ENCODE data around the gene RAI1.

Gene RAI1

DNA sequence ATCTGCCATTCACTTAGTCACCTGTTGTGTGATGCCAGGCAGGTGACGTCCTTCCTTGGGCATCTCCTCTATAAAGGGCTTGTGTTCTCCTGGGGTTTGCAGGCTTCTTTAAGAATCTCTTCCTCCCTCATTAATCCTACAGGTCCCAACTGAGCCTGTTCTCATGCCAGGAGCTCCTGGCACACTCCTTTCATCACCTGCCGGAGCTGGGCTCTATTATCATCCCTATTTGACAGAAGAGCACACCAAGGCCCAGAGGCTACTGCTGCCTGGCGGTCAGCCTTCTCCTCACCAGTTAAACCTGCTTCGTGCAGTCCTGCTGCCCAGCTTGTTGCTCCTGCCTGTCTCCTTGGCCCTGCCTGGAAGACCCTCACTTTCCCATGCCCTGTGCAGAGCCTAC, 51.2 kb downstream of the RAI1 start:
- in situ Hi-C loops (cut with MboI; ENCODE audit: low sequenced_read_pairs, unreplicated experiment) = no loop called here
- TF ChIP-seq, protein P1, sequence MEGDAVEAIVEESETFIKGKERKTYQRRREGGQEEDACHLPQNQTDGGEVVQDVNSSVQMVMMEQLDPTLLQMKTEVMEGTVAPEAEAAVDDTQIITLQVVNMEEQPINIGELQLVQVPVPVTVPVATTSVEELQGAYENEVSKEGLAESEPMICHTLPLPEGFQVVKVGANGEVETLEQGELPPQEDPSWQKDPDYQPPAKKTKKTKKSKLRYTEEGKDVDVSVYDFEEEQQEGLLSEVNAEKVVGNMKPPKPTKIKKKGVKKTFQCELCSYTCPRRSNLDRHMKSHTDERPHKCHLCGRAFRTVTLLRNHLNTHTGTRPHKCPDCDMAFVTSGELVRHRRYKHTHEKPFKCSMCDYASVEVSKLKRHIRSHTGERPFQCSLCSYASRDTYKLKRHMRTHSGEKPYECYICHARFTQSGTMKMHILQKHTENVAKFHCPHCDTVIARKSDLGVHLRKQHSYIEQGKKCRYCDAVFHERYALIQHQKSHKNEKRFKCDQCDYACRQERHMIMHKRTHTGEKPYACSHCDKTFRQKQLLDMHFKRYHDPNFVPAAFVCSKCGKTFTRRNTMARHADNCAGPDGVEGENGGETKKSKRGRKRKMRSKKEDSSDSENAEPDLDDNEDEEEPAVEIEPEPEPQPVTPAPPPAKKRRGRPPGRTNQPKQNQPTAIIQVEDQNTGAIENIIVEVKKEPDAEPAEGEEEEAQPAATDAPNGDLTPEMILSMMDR (IDR thresholded peaks at IDR 0.05; ENCODE audit: borderline replicate concordance, control extremely low read depth, extremely low read depth, insufficient read depth, missing control alignments) = no peak
- no peak for DNase-seq (ENCODE audit: low spot score)

DNA sequence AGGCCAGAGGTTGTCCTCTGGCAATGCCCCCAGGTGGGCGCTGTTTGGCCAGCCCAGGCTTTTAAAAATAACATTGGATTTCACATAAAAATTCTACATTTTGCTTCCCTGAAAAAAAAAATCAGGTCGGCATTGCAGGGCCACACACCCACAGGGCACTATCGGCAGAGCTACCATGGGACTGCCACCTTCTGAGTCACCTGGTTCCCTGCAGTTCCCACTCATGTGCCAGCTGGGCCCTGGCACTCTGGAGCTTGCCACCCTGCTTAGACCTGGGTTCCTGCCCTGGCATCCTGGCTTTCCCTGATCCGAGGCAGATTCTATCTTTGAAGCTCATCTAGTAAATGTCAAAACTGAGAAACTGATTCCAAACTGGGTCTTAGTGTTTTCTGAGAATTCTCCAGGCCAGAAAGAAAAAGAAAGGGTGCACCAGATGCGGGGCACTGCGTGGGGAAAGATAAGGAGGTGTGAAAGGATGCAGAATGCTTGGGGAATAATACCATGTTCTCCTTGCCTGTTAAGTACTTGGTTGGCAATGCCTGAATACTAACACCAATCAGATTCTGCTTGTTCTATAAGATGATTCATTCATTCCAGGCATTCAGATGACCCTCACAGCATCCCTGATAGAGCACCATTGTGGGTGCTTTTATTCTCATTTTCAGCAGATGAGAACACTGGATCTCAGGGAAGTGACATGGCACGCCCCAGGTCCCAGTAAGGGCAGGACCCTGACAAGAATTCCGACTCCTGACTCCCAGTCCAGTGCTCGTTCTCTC, 51.8 kb downstream of the RAI1 start:
- TF ChIP-seq, protein P1 (IDR thresholded peaks at IDR 0.05; ENCODE audit: borderline replicate concordance, control extremely low read depth, extremely low read depth, insufficient read depth, missing control alignments) = no peak
- DNase-seq (ENCODE audit: low spot score) = no peak
- in situ Hi-C loops (cut with MboI; ENCODE audit: low sequenced_read_pairs, unreplicated experiment) = no loop called here

DNA sequence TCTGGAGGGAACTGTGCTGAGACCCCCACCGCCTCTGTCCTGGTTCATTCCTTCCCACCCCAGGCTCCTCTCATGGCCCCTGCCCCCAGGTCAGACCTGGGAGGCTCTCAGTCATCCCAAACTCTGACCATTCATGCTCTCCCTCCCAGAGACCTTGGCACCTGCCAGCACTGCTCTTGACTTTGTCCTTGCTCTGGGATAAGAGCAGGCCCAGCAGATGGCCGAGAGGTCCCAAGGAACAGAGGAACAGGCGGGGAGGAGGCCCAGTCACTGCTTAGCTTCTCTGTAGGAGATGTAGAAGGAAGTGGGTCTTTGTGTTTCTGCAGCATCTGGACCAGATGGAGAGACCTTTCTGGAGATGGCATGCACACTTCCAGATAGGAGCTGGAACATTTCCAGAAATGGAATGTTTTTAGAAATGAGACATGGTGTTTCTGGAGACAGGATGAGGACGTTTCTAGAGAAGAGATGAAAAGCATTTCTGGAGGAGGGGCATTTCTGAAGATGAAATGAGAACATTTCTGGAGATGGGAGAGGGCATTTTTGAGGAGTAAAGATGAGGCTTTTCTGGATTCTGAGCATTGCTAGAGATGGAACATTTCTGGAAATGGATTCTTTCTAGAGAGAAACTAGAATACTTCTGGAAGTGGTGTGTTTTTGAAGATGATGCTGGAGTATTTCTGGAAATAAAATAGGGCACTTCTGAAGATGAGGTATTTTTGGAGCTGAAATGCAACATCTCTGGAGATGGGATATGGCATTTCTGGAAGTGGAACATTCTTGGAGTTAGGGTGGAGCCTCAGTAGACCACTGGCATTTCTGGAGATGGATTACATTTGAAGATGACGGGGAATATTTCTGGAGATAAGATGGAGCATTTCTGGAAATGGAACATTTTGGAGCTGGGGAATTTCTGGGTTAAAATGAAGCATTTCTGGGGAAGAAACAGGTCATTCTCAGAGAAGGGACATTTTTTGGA, 55.2 kb downstream of the RAI1 start:
- TF ChIP-seq, protein P1 (IDR thresholded peaks at IDR 0.05; ENCODE audit: borderline replicate concordance, control extremely low read depth, extremely low read depth, insufficient read depth, missing control alignments) = no peak
- DNase-seq (ENCODE audit: low spot score) = no peak
- in situ Hi-C loops (cut with MboI; ENCODE audit: low sequenced_read_pairs, unreplicated experiment) = no loop called here

DNA sequence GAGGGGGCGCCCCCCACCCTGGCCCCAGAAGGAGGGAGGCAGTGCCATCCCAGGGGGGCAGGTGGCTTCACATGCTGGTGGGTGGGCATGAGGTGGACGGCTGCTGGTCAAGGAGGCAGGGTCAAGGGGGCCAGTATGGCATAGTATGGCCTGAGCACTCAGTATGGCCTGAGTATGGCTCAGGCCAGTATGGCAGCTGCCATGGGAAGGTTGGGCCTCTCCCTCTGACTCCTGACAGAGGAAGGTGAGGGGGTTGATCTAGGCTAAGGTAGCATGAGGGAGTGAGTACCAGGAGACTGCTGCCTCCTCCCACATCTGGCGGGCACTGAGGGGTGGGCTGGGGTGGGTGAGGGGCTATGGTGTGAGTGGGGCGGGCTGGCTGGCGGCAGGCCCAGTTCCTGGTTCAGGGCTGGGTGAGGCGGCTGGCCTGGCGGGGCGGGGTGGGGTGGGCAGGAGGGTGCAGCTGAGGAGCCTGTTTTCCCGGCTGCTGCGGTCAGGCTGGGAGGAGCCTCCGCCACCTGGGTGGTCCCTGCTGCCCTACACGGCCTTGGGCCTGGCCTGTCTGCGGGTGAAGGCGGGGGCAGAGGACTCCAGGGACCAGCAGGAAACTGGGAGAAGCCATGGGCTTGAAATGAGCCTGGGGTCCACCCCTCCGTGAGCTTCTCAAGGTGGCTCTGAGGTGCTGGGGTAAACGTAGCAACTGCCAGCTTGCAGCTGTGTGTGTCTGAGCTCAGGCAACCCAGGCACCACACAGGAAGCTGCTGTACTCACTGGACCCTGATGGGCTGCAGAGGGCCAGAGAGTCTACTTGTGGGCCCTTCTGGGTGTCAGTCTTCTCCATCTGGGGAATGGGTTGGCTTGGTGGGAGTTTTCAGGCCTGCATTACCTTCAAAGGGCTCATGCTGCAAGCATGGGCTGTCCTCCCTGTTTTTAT, 57.0 kb downstream of the RAI1 start:
- DNase-seq (ENCODE audit: low spot score) = no peak
- TF ChIP-seq, protein P1 (IDR thresholded peaks at IDR 0.05; ENCODE audit: borderline replicate concordance, control extremely low read depth, extremely low read depth, insufficient read depth, missing control alignments) = no peak
- in situ Hi-C loops (cut with MboI; ENCODE audit: low sequenced_read_pairs, unreplicated experiment) = no loop called here

DNA sequence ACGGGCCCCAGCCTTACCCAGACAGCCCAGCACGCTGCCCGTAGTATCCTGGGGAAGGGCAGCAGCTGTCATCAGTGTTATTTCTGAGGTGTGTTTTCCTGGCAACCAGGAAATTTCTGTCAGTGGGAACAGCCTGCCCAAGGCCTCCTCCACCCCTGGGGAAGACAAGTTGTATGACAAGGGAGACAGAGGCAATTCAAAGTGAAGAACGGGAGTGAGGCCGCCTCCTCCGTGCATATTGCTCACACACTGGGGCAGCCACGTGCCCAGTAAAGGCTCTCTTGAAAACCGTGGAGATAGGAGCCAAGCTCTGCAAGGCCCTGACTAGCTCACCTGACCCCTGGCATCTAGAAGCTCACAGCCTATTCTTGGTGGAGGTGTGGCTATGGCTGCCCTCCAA, 57.6 kb downstream of the RAI1 start:
- in situ Hi-C loops (cut with MboI; ENCODE audit: low sequenced_read_pairs, unreplicated experiment) = no loop called here
- no peak for DNase-seq (ENCODE audit: low spot score)
- TF ChIP-seq, protein P1 (IDR thresholded peaks at IDR 0.05; ENCODE audit: borderline replicate concordance, control extremely low read depth, extremely low read depth, insufficient read depth, missing control alignments) = no peak

Data from GM13976 (cell line).